ENCODE data around the gene PKP1.
A peak's percentile ranks its signal among the peaks of the same experiment; 100 is the strongest.

Gene PKP1

GRCh38 chr1:201344206-201345080, 61.1 kb downstream of the PKP1 start:
- ATAC-seq (ENCODE audit: insufficient read depth, low read depth) (no peak), DNase-seq (no peak)
- H3K79me2 ChIP-seq (ENCODE audit: insufficient read depth, low read length) = no peaks in the 10 kb centered on the region
- no peaks in the 10 kb centered on the region for H3K36me3 ChIP-seq (ENCODE audit: insufficient read depth, low read length)
- no peak overlapping the region for H3K4me3 ChIP-seq (ENCODE audit: low read depth in 1 of 2, low read length in 2 of 2)
- no peak for TF ChIP-seq EZH2 (IDR thresholded peaks at IDR 0.05; ENCODE audit: borderline replicate concordance, low read depth, low read length, severe bottlenecking)
- no peak for TF ChIP-seq CTCF (IDR thresholded peaks at IDR 0.05; ENCODE audit: borderline replicate concordance, extremely low read depth, low read length, poor library complexity, severe bottlenecking)
- no peak overlapping the region for H2AFZ ChIP-seq (ENCODE audit: low read depth, low read length)
- no peaks in the 10 kb centered on the region for H3K9me3 ChIP-seq (ENCODE audit: insufficient read depth, low read length, severe bottlenecking)
- H3K4me1 ChIP-seq (ENCODE audit: insufficient read depth, low read length) = no peaks in the 10 kb centered on the region
- H3K9ac ChIP-seq (ENCODE audit: low read depth, low read length) = no peak overlapping the region
- H4K20me1 ChIP-seq (ENCODE audit: insufficient read depth, low read length) = no peaks in the 10 kb centered on the region
- no peak overlapping the region for H3K27ac ChIP-seq (ENCODE audit: low read length)
- peaks cover 2% of the 10 kb centered on the region for H3K27me3 ChIP-seq (ENCODE audit: insufficient read depth, low read length, poor library complexity)
- no peak overlapping the region for H3K4me2 ChIP-seq (ENCODE audit: insufficient read depth, low read length)

GRCh38 chr1:201345081-201345355, 61.7 kb downstream of the PKP1 start:
- H3K9ac ChIP-seq (ENCODE audit: low read depth, low read length) = no peak overlapping the region
- H4K20me1 ChIP-seq (ENCODE audit: insufficient read depth, low read length) = no peaks in the 10 kb centered on the region
- H3K4me2 ChIP-seq (ENCODE audit: insufficient read depth, low read length) = no peak overlapping the region
- H3K79me2 ChIP-seq (ENCODE audit: insufficient read depth, low read length) = no peaks in the 10 kb centered on the region
- H3K27ac ChIP-seq (ENCODE audit: low read length) = no peak overlapping the region
- no peaks in the 10 kb centered on the region for H3K4me1 ChIP-seq (ENCODE audit: insufficient read depth, low read length)
- DNase-seq = no peak
- no peak overlapping the region for H2AFZ ChIP-seq (ENCODE audit: low read depth, low read length)
- H3K9me3 ChIP-seq (ENCODE audit: insufficient read depth, low read length, severe bottlenecking) = no peaks in the 10 kb centered on the region
- TF ChIP-seq CTCF (IDR thresholded peaks at IDR 0.05; ENCODE audit: borderline replicate concordance, extremely low read depth, low read length, poor library complexity, severe bottlenecking) (no peak), EZH2 (IDR thresholded peaks at IDR 0.05; ENCODE audit: borderline replicate concordance, low read depth, low read length, severe bottlenecking) (no peak)
- H3K27me3 ChIP-seq (ENCODE audit: insufficient read depth, low read length, poor library complexity) = peaks cover 2% of the 10 kb centered on the region
- ATAC-seq (ENCODE audit: insufficient read depth, low read depth) = no peak
- no peaks in the 10 kb centered on the region for H3K36me3 ChIP-seq (ENCODE audit: insufficient read depth, low read length)
- H3K4me3 ChIP-seq (ENCODE audit: low read depth in 1 of 2, low read length in 2 of 2) = no peak overlapping the region

- H3K4me3 ChIP-seq (ENCODE audit: low read depth in 1 of 2, low read length in 2 of 2) = no peak overlapping the region
- no peaks in the 10 kb centered on the region for H3K9me3 ChIP-seq (ENCODE audit: insufficient read depth, low read length, severe bottlenecking)
- DNase-seq = peak; percentile 17
- no peak overlapping the region for H3K4me2 ChIP-seq (ENCODE audit: insufficient read depth, low read length)
- H3K9ac ChIP-seq (ENCODE audit: low read depth, low read length) = no peak overlapping the region
- H2AFZ ChIP-seq (ENCODE audit: low read depth, low read length) = no peak overlapping the region
- H3K27me3 ChIP-seq (ENCODE audit: insufficient read depth, low read length, poor library complexity) = no peaks in the 10 kb centered on the region
- no peaks in the 10 kb centered on the region for H4K20me1 ChIP-seq (ENCODE audit: insufficient read depth, low read length)
- H3K36me3 ChIP-seq (ENCODE audit: insufficient read depth, low read length) = no peaks in the 10 kb centered on the region
- TF ChIP-seq CTCF (IDR thresholded peaks at IDR 0.05; ENCODE audit: borderline replicate concordance, extremely low read depth, low read length, poor library complexity, severe bottlenecking) (peak; percentile 54), EZH2 (IDR thresholded peaks at IDR 0.05; ENCODE audit: borderline replicate concordance, low read depth, low read length, severe bottlenecking) (no peak)
- ATAC-seq (ENCODE audit: insufficient read depth, low read depth) = no peak
- H3K27ac ChIP-seq (ENCODE audit: low read length) = no peak overlapping the region
- H3K4me1 ChIP-seq (ENCODE audit: insufficient read depth, low read length) = no peaks in the 10 kb centered on the region
- H3K79me2 ChIP-seq (ENCODE audit: insufficient read depth, low read length) = no peaks in the 10 kb centered on the region
These were observed 63.1 kb downstream of the PKP1 start for GRCh38 chr1:201346337-201346939.

Data from DND-41 (cell line).